GM12878 (cell line): Measurements from ENCODE around the gene INSYN2B. TPM values are rescaled to one million over a fixed set of nuclear protein-coding genes. Genes with fewer than 3 reads are reported as not detected.
A peak's percentile ranks its signal among the peaks of the same experiment; 100 is the strongest.

Experiments
- ATAC-seq: fragments of 200-7000 bp; cut with Tn5 transposase; 3 replicates; pipeline ENCODE4 v1.9.1; 2020; ENCODE audit warnings: mild to moderate bottlenecking, moderate library complexity
- BruUV-seq: library from RNA; stranded (reverse); fragments of 400-500 nt; replicated peaks from 2 replicates; lab custom pipeline; 2021; lab: Mats Ljungman, UMichigan
- CTCF ChIA-PET: fragments of 300-600 bp; sonication (Branson Sonifier 250); formaldehyde crosslinking; extraction: SDS; loops from one replicate; lab custom pipeline; 2021; ENCODE audit warnings: inconsistent platforms; lab: Yijun Ruan, JAX
- POLR2A ChIA-PET: fragments of 350-600 bp; formaldehyde crosslinking; extraction: SDS; loops from one replicate; lab custom pipeline; 2021; ENCODE audit warnings: inconsistent platforms; lab: Charles Lee
- RAD21 ChIA-PET: fragments of 300-600 bp; sonication (Branson Sonifier 250); formaldehyde crosslinking; loops from one replicate; lab custom pipeline; 2023; ENCODE audit warnings: antibody characterized with exemption; ENCODE audit not compliant: unreplicated experiment; lab: Charles Lee
- SMC1A ChIA-PET: fragments of 300-600 bp; sonication (Branson Sonifier 250); formaldehyde crosslinking; loops from one replicate; lab custom pipeline; 2023; ENCODE audit not compliant: unreplicated experiment, uncharacterized antibody; lab: Charles Lee
- DNase-seq: peaks from one replicate; pipeline ENCODE4 v3.0.0-alpha.2; 2011; ENCODE audit warnings: low read depth, low spot score
- FAIRE-seq: peaks from 3 replicates; lab custom pipeline; 2011; peaks lifted over from hg19 to GRCh38; lab: Jason Lieb, UNC
- H2AFZ ChIP-seq: 2 replicates; pipeline ENCODE4 v1.6.0; 2011; ENCODE audit warnings: low read depth, low read length, control low read depth; ENCODE audit not compliant: control insufficient read depth
- H3K27ac ChIP-seq: 2 replicates; pipeline ENCODE4 v1.5.1; 2011; ENCODE audit warnings: control low read depth; ENCODE audit not compliant: control insufficient read depth, insufficient read depth
- H3K27me3 ChIP-seq, 2 experiments: replicated peaks in 1 of 2; 2 replicates each; pipeline versions ENCODE4 v1.6.0 to v1.6.1; 2011; ENCODE audit warnings: low read length in 1 of 2; ENCODE audit not compliant: control insufficient read depth in 2 of 2, insufficient read depth in 2 of 2
- H3K36me3 ChIP-seq, 2 experiments: 2 replicates each; pipeline ENCODE4 v1.5.1; 2011; ENCODE audit warnings: low read length in 1 of 2; ENCODE audit not compliant: control insufficient read depth in 2 of 2, insufficient read depth in 2 of 2
- H3K4me1 ChIP-seq: 2 replicates; pipeline ENCODE4 v1.6.1; 2011; ENCODE audit warnings: mild to moderate bottlenecking, low read length, moderate library complexity, mixed read lengths; ENCODE audit not compliant: control insufficient read depth, insufficient read depth
- H3K4me2 ChIP-seq: 2 replicates; pipeline ENCODE4 v1.6.0; 2011; ENCODE audit warnings: control low read depth; ENCODE audit not compliant: control insufficient read depth, insufficient read depth
- H3K4me3 ChIP-seq: fragments of 200-600 bp; sonication (generic); 2 replicates; pipeline ENCODE4 v1.5.1; 2016
- H3K79me2 ChIP-seq: 2 replicates; pipeline ENCODE4 v1.6.0; 2011; ENCODE audit warnings: low read length; ENCODE audit not compliant: control insufficient read depth, insufficient read depth
- H3K9ac ChIP-seq: 2 replicates; pipeline ENCODE4 v1.8.0; 2011; ENCODE audit warnings: low read length, control low read depth, mixed read lengths; ENCODE audit not compliant: control insufficient read depth, insufficient read depth
- H3K9me3 ChIP-seq: replicated peaks from 3 replicates; pipeline ENCODE4 v1.5.1; 2011; ENCODE audit warnings: mild to moderate bottlenecking, low read length; ENCODE audit not compliant: control insufficient read depth, insufficient read depth
- H4K20me1 ChIP-seq: 2 replicates; pipeline ENCODE4 v1.6.0; 2011; ENCODE audit not compliant: control insufficient read depth, insufficient read depth
- ASH2L ChIP-seq: fragments of 300-600, 200-600 bp; sonication (generic); IDR thresholded peaks from 2 replicates; pipeline ENCODE4 v1.6.1; 2017; ENCODE audit warnings: low read depth, mild to moderate bottlenecking, borderline replicate concordance
- DPF2 ChIP-seq: fragments of 450-650 bp; IDR thresholded peaks from 2 replicates; pipeline ENCODE4 v1.6.1; 2017; ENCODE audit warnings: mild to moderate bottlenecking
- HDAC6 ChIP-seq: fragments of 200-600 bp; sonication (generic); IDR thresholded peaks from one replicate; pipeline ENCODE4 v1.8.0; 2017; ENCODE audit warnings: antibody characterized with exemption; ENCODE audit not compliant: unreplicated experiment
- IKZF1 ChIP-seq: fragments of 450-650 bp; conservative IDR thresholded peaks from 2 replicates; pipeline ENCODE4 v1.6.1; 2017; ENCODE audit warnings: antibody characterized with exemption, mild to moderate bottlenecking
- IKZF2 ChIP-seq, 2 experiments: fragments of 450-650 bp; IDR thresholded peaks; 2 replicates each; pipeline ENCODE4 v1.6.1; 2017; ENCODE audit warnings: mild to moderate bottlenecking in 2 of 2, moderate library complexity in 2 of 2
- KAT2A ChIP-seq: conservative IDR thresholded peaks from 2 replicates; pipeline ENCODE4 v1.6.1; 2011; ENCODE audit warnings: low read depth, low read length; ENCODE audit not compliant: control insufficient read depth
- NFIC ChIP-seq: IDR thresholded peaks from 2 replicates; pipeline ENCODE4 v1.6.1; 2012; ENCODE audit warnings: low read depth, mild to moderate bottlenecking, inconsistent platforms, low read length, moderate library complexity
- RUNX3 ChIP-seq: IDR thresholded peaks from 2 replicates; pipeline ENCODE4 v1.6.1; 2012; ENCODE audit warnings: low read length, inconsistent platforms
- TCF7 ChIP-seq: IDR thresholded peaks from 2 replicates; pipeline ENCODE4 v1.6.1; 2014; ENCODE audit warnings: antibody characterized with exemption, borderline replicate concordance
- WGBS: methylation state at CpG from one replicate; pipeline ENCODE4 v1.1.6; 2016; ENCODE audit warnings: low lambda C conversion rate; ENCODE audit not compliant: insufficient replicate concordance, insufficient coverage; ENCODE audit errors: missing lambda C conversion rate; 5-methylcytosine and 5-hydroxymethylcytosine counted together
- in situ Hi-C: fragments of 300-500 bp; cut with MboI; formaldehyde crosslinking; loops from 9 replicates; pipeline ENCODE4 v1.14.3; 2018; ENCODE audit warnings: mixed read lengths
- intact Hi-C: fragments of 100-400 bp; cut with micrococcal nuclease; formaldehyde crosslinking; loops from one replicate; pipeline ENCODE4 v1.14.2; 2022; ENCODE audit not compliant: unreplicated experiment
- polyA plus RNA-seq, 11 experiments: library from polyadenylated mRNA; depleted of rRNA in 4 of 11; unstranded in 6 of 11; stranded (reverse) in 5 of 11; fragments of >200 nt; fragmentation: Nextera tagmentation in 4 of 11; fragmentation: Illumina TruSeq in 1 of 11; extraction: Ambion mirVana in 4 of 11; extraction: Trizol in 1 of 11; gene quantifications; 1 replicate in 1 of 11; 2 replicates in 10 of 11; pipeline versions ENCODE4 v1.2.1 to v1.2.3, GENCODE V29; 2011 to 2016; ENCODE audit warnings: inconsistent platforms in 2 of 11, missing spikeins in 2 of 11, low read depth in 1 of 11
- total RNA-seq, 4 experiments: library from RNA; depleted of rRNA in 3 of 4; stranded (reverse); fragments of >200 nt in 3 of 4; fragmentation: Illumina TruSeq in 1 of 4; extraction: Trizol in 1 of 4; gene quantifications; 2 replicates each; pipeline versions ENCODE4 v1.2.1 to v1.2.3, GENCODE V29; 2013 to 2021
- TF ChIP-seq, protein P1 (sequence below): fragments of 450-650 bp; IDR thresholded peaks from 2 replicates; pipeline ENCODE4 v1.6.1; 2017; ENCODE audit warnings: low read depth, mild to moderate bottlenecking, moderate library complexity

The INSYN2B gene
- total and polyA plus RNA-seq, 10 of the 15 experiments (the other 5 are each of a cell fraction or from before 2014, with no cell fraction given), result 0.05 to 0.27 (median 0.13) TPM; not detected in 7

GRCh38 chr5:169828385-169828784 is 151.9 kb downstream of the INSYN2B start:
- in situ Hi-C loops, result no loop called here
- ChIA-PET SMC1A (interaction anchor here (0.8 to 5.9 kb wide), 7 partner anchors 10 to 152 kb away, joined by 3 to 54 read pairs (median 3); partner anchors contain the start of gene INSYN2B), POLR2A (interaction anchor here (0.8 to 1.2 kb wide), 2 partner anchors 11 to 51 kb away, joined by 3 read pairs; no protein-coding TSS in a partner anchor), RAD21 (interaction anchor here (0.8 to 3.0 kb wide), 7 partner anchors 10 to 126 kb away, joined by 3 to 18 read pairs (median 7); no protein-coding TSS in a partner anchor), CTCF (interaction anchor here (0.8 to 3.2 kb wide), 3 partner anchors 83 to 152 kb away, joined by 3 to 10 read pairs (median 4); partner anchors contain the start of gene INSYN2B)
- Histone ChIP-seq H3K9me3 (no peaks in the 10 kb centered on the region), H3K27me3 (no peaks in the 10 kb centered on the region), H3K4me3 (no peak overlapping the region), H3K27ac (no peak overlapping the region), H3K9ac (no peak overlapping the region), H3K4me2 (no peak overlapping the region), H3K79me2 (no peaks in the 10 kb centered on the region), H3K36me3 (peaks cover 0 to 11% of the 10 kb centered on the region in 2 experiments), H4K20me1 (no peaks in the 10 kb centered on the region), H2AFZ (no peak overlapping the region), H3K4me1 (peaks cover 6% of the 10 kb centered on the region)
- 60% methylated on average over 4 of the region's 4 CpGs for WGBS
- no peak for FAIRE-seq
- TF ChIP-seq NFIC (peak; percentile 29; the same call in 1 of the 2 replicates), TCF7 (no peak), HDAC6 (no peak), RUNX3 (peak; percentile 33; the same call in 1 of the 2 replicates), DPF2 (0 out of 2 replicates have a peak, but pooled peaks have one; percentile 29), ASH2L (no peak), KAT2A (no peak), IKZF2 (IDR thresholded peaks at IDR 0.05) (peak; percentile 35 to 52; a peak in 2 of 4 replicates), IKZF1 (peak; percentile 35; the same call in 1 of the 2 replicates)
- TF ChIP-seq, protein P1, sequence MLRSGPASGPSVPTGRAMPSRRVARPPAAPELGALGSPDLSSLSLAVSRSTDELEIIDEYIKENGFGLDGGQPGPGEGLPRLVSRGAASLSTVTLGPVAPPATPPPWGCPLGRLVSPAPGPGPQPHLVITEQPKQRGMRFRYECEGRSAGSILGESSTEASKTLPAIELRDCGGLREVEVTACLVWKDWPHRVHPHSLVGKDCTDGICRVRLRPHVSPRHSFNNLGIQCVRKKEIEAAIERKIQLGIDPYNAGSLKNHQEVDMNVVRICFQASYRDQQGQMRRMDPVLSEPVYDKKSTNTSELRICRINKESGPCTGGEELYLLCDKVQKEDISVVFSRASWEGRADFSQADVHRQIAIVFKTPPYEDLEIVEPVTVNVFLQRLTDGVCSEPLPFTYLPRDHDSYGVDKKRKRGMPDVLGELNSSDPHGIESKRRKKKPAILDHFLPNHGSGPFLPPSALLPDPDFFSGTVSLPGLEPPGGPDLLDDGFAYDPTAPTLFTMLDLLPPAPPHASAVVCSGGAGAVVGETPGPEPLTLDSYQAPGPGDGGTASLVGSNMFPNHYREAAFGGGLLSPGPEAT, result peak; percentile 41; the same call in 1 of the 2 replicates
- ATAC-seq, result peak; percentile 73
- intact Hi-C loops, result no loop called here
- no peak for DNase-seq
- BruUV-seq, result TSS peak; percentile 2
